ENCODE results near the gene TEX48.

- TF ChIP-seq POLR2A (IDR thresholded peaks at IDR 0.05) (no peak), POLR2AphosphoS5 (IDR thresholded peaks at IDR 0.05) (no peak), CTCF (IDR thresholded peaks at IDR 0.05) (no peak)
These were observed 47.7 kb upstream of the TEX48 start for GRCh38 chr9:114729706-114730105.
